ENCODE data around the gene DLG1. TPM values are rescaled to one million over a fixed set of nuclear protein-coding genes. Genes with fewer than 3 reads are reported as not detected.

Gene DLG1
- total RNA-seq, 4 donors from 2014 or later = 134 to 211 (median 152) TPM

DNA sequence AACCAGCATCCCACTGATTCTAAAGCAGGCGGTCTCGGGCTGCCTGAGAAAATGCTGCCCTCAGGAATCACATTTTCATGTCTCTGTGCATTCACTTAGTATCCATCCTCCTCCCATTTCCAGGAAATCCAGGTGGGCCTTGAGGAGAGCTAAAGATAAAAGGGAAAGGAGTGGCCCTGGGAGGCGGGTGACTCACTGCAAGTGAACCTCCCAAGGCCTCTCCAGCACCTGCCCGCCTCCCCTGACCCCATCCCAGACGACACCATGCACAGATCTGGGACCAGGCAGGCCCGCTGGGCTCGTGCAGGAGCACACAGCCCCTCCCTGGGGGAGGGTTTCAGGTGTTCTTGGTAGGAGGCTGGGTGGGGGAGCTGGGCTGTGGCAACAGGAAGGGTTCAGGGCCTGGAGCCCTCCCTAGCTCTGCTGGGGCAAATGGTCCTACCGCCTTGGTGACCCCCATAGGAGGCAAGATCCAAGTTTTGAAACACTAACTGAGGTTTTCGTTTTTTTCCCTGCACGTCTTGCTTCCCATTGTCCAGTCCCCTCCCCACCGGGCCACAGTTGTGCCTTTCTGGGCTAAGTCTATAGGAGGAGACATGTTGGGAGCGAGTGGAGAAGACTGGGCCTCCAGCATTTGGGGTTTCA is 291.0 kb downstream of the DLG1 start:
- TF ChIP-seq POLR2AphosphoS5 (IDR thresholded peaks at IDR 0.05) = no peak
- TF ChIP-seq EP300 (IDR thresholded peaks at IDR 0.05; ENCODE audit: low read depth) = no peak
- TF ChIP-seq POLR2A (IDR thresholded peaks at IDR 0.05) = no peak
- no peak for TF ChIP-seq CTCF (IDR thresholded peaks at IDR 0.05)
- H3K36me3 ChIP-seq = no peaks in the 10 kb centered on the region
- no peaks in the 10 kb centered on the region for H3K27me3 ChIP-seq
- intact Hi-C loops (cut with DNase I; ENCODE audit: low total_unique reads) (no loop called here), in situ Hi-C loops (cut with MboI; ENCODE audit: low pct_ligation_motif_present in 1 of 4, low pct_unique_long_range_greater_than_20kb in 1 of 4, low sequenced_read_pairs in 3 of 4) (no loop called here)
- H3K9me3 ChIP-seq = no peaks in the 10 kb centered on the region
- WGBS, 2 donors (ENCODE audit: low coverage in 1 of 2) = 68 to 93% methylated on average over 3 to 12 of the region's 12 CpGs
- H3K4me1 ChIP-seq = peaks cover 0 to 11% (median 8%) of the 10 kb centered on the region in 4 donors
- no peak overlapping the region for H3K4me3 ChIP-seq
- no peak overlapping the region for H3K27ac ChIP-seq
- no peak for DNase-seq

DNA sequence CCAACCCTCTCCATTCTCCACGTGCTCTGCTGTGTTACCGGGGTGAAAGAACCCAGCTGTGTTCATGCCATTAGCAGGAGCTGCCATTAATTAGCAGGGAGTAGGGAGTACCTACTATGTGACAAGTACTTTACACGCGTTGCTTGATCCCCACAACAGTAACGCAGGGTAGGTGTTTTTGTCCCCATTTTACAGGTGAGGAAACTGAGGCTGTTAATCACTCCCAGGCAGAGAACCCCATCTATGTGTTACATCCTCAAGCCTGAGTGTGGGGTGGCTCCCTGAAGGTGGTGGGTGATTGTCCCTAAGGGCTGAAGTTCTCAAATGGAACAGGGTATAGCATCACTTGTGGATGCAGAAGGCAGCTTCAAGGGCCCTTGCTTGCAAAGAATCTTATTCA is 291.6 kb downstream of the DLG1 start:
- no peaks in the 10 kb centered on the region for H3K36me3 ChIP-seq
- in situ Hi-C loops (cut with MboI; ENCODE audit: low pct_ligation_motif_present in 1 of 4, low pct_unique_long_range_greater_than_20kb in 1 of 4, low sequenced_read_pairs in 3 of 4) = no loop called here
- peaks cover 0 to 17% (median 9%) of the 10 kb centered on the region in 4 donors for H3K4me1 ChIP-seq
- TF ChIP-seq POLR2A (IDR thresholded peaks at IDR 0.05) (no peak), EP300 (IDR thresholded peaks at IDR 0.05; ENCODE audit: low read depth) (no peak), POLR2AphosphoS5 (IDR thresholded peaks at IDR 0.05) (no peak), CTCF (IDR thresholded peaks at IDR 0.05) (no peak)
- no peak overlapping the region for H3K27ac ChIP-seq
- no peaks in the 10 kb centered on the region for H3K27me3 ChIP-seq
- WGBS, 2 donors (ENCODE audit: low coverage in 1 of 2) = 91% methylated on average over 5 of the region's 5 CpGs; no CpG with 5 or more reads in 1 of the 2 donors
- H3K9me3 ChIP-seq = no peaks in the 10 kb centered on the region
- DNase-seq = no peak
- H3K4me3 ChIP-seq = no peak overlapping the region
- intact Hi-C loops (cut with DNase I; ENCODE audit: low total_unique reads) = no loop called here

DNA sequence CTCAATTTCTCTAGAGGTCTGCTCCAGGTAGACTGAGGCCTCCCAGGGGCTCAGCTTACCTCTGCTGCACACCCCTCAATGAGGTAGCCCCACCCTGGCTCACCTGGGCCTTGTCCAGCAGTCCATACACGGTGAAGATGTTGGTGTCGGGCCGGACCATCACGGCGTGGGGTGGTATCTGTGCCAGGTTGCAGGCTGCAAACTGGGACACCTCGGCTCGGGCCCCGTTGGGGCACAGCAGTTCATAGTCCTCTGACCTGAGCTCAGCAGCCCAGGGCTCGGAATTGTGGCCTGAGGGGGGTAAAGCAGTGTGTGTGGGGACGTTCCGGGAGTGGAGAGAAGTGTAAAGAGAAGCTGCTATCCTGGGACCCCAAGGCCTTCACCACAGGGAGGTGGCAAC is 292.0 kb downstream of the DLG1 start:
- intact Hi-C loops (cut with DNase I; ENCODE audit: low total_unique reads) (no loop called here), in situ Hi-C loops (cut with MboI; ENCODE audit: low pct_ligation_motif_present in 1 of 4, low pct_unique_long_range_greater_than_20kb in 1 of 4, low sequenced_read_pairs in 3 of 4) (no loop called here)
- WGBS, 2 donors (ENCODE audit: low coverage in 1 of 2) = 97% methylated on average over 10 of the region's 11 CpGs; no CpG with 5 or more reads in 1 of the 2 donors
- no peaks in the 10 kb centered on the region for H3K9me3 ChIP-seq
- H3K4me3 ChIP-seq = no peak overlapping the region
- TF ChIP-seq EP300 (IDR thresholded peaks at IDR 0.05; ENCODE audit: low read depth) (no peak), POLR2AphosphoS5 (IDR thresholded peaks at IDR 0.05) (no peak), POLR2A (IDR thresholded peaks at IDR 0.05) (no peak), CTCF (IDR thresholded peaks at IDR 0.05) (no peak)
- H3K36me3 ChIP-seq = no peaks in the 10 kb centered on the region
- no peak for DNase-seq
- peaks cover 0 to 17% (median 9%) of the 10 kb centered on the region in 4 donors for H3K4me1 ChIP-seq
- H3K27me3 ChIP-seq = no peaks in the 10 kb centered on the region
- no peak overlapping the region for H3K27ac ChIP-seq

DNA sequence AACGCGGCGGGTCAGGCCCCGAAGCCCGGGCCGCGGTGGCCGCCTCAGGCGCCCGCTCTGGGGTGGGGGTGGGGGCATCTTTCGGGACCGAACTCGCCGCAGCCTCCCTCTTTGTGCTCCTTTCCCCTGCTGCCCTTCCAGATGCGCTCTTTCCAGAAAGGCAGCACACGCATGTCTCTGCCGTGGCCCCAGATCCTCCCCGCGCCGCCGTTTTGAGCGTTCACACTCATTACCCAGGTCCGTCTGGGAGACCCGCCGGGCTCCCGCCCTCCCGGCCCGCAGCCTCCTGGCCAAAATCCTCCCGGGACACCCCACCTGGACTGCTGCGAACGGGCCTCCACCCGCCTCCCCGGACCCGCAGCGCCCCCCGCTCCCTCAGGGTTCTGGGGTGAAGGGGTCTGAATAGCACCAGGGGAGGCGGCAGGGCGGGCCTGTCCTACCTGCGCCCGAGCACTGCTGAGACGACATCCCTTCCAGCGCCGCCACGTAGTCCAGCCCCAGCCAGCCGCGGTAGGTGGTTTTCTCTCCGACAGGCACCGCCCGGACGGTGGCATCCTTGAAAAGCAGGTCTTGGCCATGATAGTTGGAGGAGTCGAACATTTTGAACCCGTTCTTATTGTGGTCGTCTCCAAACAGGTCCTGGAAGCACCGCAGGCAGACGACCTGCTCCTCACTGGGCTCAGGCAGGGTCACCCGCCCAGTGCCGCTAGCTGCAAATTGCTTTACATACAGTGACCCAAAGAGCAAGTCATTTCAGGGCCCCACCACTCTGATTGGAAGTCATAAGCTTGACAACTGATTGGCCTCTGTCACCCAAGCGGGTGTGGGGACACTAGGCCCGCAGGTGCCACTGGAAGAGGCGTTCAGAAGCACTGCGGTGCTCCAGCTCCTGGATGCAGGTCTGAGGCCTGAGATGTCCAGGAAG is 294.7 kb downstream of the DLG1 start:
- intact Hi-C loops (cut with DNase I; ENCODE audit: low total_unique reads) = no loop called here
- peak; percentile 52 for DNase-seq
- no peaks in the 10 kb centered on the region for H3K36me3 ChIP-seq
- no peaks in the 10 kb centered on the region for H3K9me3 ChIP-seq
- no peaks in the 10 kb centered on the region for H3K27me3 ChIP-seq
- in situ Hi-C loops (cut with MboI; ENCODE audit: low pct_ligation_motif_present in 1 of 4, low pct_unique_long_range_greater_than_20kb in 1 of 4, low sequenced_read_pairs in 3 of 4) = no loop called here
- peak overlapping the region; percentile 43 to 55 (median 50) for H3K4me3 ChIP-seq
- H3K27ac ChIP-seq = peak overlapping the region; percentile 78 to 86 (median 80)
- 22 to 80% methylated on average over 1 to 27 of the region's 61 CpGs for WGBS, 2 donors (ENCODE audit: low coverage in 1 of 2)
- no peak for TF ChIP-seq POLR2AphosphoS5 (IDR thresholded peaks at IDR 0.05)
- TF ChIP-seq CTCF (IDR thresholded peaks at IDR 0.05) = no peak
- TF ChIP-seq POLR2A (IDR thresholded peaks at IDR 0.05) = no peak
- no peak for TF ChIP-seq EP300 (IDR thresholded peaks at IDR 0.05; ENCODE audit: low read depth)
- H3K4me1 ChIP-seq = peaks cover 0 to 17% (median 9%) of the 10 kb centered on the region in 4 donors

Data from transverse colon (tissue), 4 donors.